Activated T-helper 17 cell treated with anti-CD3 and anti-CD28 coated beads, Interleukin-2, amount 50 U/mL, for 72 hours (primary cell): ENCODE measurements around the gene CCDC136. TPM values are rescaled to one million over a fixed set of nuclear protein-coding genes. Genes with fewer than 3 reads are reported as not detected.

ENCODE experiments used
- total RNA-seq, 2 donors: library from RNA; stranded (reverse); gene quantifications; one replicate each; pipeline ENCODE4 v1.2.3, GENCODE V29; 2022

The CCDC136 gene
- total RNA-seq, 2 donors from 2014 or later = 11.7 to 15.4 TPM

Other genes with a start within 250 kb of the CCDC136 start
- 1 to 10 TPM; 1.8 TPM for gene GARIN1A, start 119.7 kb upstream of the CCDC136 start, total RNA-seq
- gene CALU, start 52.6 kb upstream of the CCDC136 start, total RNA-seq = 10 to 100 TPM; 27.5 to 41.7 TPM
- gene OPN1SW, start 16.2 kb upstream of the CCDC136 start, total RNA-seq = not detected
- gene FLNC, start 38.4 kb downstream of the CCDC136 start, total RNA-seq = under 1 TPM; 0.02 to 0.05 TPM
- 100 to 1,000 TPM in 1 of 2 donors, 10 to 100 TPM in 1; 69.9 to 127 TPM for gene ATP6V1F, start 70.9 kb downstream of the CCDC136 start, total RNA-seq
- 1 to 10 TPM in 1 of 2 donors, under 1 TPM in 1; 0.09 to 1.0 TPM for gene KCP, start 118.7 kb downstream of the CCDC136 start, total RNA-seq
- gene IRF5, start 146.0 kb downstream of the CCDC136 start, total RNA-seq = 10 to 100 TPM; 22.5 to 25.4 TPM